Thyroid gland (tissue), 4 donors: ENCODE data around the gene H2AZ2.

Experiments
- CTCF ChIP-seq, 6 experiments: fragments of 200-600 bp in 3 of 6; fragments of 450-650 bp in 3 of 6; sonication (generic) in 3 of 6; IDR thresholded peaks; one replicate each; pipeline ENCODE4 v1.5.1; 2016 to 2019; ENCODE audit warnings: antibody characterized with exemption in 6 of 6, mild to moderate bottlenecking in 2 of 6, inconsistent platforms in 1 of 6, moderate library complexity in 1 of 6
- POLR2A ChIP-seq, 2 donors: fragments of 450-650 bp; IDR thresholded peaks; one replicate each; pipeline ENCODE4 v1.6.1; 2017; ENCODE audit warnings: antibody characterized with exemption in 2 of 2, mild to moderate bottlenecking in 2 of 2, moderate library complexity in 1 of 2

DNA sequence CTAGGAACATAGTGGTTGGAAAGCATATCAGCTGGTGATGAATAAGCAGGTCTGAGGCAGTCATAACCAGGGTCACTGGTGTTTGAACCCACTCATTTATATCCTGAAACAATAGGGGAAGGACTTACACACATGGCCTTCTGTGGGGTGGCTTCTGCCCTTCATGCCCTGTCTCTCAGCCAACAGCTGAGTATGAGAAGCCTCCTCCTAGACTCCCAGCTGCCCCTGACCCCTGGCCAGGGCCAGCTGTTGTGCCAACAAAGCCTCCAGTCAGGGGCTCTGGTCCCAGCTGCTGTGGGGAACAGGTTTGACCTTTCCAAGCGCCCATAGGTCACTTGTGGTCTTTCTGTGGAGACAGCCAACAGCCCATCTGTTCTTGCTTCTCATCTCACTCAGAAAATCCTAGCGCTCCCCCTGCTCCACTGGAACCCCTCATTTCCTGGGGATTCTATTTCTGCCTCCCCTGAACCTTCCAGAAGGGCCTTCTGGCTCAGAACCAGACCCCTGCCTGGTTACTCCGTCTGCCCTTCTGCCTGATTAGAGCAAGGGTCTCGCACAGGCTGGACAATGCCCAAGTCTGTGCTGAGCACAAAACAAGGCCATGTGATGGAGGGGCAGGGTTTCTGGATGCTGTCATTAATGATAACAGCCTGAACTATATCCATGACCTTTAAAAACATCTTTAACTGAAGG lies 47.1 kb upstream of the H2AZ2 start:
- TF ChIP-seq CTCF (IDR thresholded peaks at IDR 0.05) (no peak), POLR2A (IDR thresholded peaks at IDR 0.05) (no peak)
